GM21619 (cell line): ENCODE results near the gene TCERG1L.
"Not testable (repeated sequence)": the region's sequence is repeated elsewhere in the genome, so short reads cannot be mapped to it uniquely, and the experiment has no call there.

ENCODE experiments used
- ATAC-seq: cut with Tn5 transposase; IDR thresholded peaks from one replicate; pipeline ENCODE4 v1.9.1; 2021; ENCODE audit not compliant: unreplicated experiment

TCERG1L gene, protein sequence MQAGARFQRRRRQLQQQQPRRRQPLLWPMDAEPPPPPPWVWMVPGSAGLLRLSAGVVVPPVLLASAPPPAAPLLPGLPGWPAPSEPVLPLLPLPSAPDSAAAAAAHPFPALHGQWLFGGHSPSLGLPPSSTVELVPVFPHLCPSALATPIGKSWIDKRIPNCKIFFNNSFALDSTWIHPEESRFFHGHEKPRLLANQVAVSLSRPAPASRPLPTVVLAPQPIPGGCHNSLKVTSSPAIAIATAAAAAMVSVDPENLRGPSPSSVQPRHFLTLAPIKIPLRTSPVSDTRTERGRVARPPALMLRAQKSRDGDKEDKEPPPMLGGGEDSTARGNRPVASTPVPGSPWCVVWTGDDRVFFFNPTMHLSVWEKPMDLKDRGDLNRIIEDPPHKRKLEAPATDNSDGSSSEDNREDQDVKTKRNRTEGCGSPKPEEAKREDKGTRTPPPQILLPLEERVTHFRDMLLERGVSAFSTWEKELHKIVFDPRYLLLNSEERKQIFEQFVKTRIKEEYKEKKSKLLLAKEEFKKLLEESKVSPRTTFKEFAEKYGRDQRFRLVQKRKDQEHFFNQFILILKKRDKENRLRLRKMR

DNA sequence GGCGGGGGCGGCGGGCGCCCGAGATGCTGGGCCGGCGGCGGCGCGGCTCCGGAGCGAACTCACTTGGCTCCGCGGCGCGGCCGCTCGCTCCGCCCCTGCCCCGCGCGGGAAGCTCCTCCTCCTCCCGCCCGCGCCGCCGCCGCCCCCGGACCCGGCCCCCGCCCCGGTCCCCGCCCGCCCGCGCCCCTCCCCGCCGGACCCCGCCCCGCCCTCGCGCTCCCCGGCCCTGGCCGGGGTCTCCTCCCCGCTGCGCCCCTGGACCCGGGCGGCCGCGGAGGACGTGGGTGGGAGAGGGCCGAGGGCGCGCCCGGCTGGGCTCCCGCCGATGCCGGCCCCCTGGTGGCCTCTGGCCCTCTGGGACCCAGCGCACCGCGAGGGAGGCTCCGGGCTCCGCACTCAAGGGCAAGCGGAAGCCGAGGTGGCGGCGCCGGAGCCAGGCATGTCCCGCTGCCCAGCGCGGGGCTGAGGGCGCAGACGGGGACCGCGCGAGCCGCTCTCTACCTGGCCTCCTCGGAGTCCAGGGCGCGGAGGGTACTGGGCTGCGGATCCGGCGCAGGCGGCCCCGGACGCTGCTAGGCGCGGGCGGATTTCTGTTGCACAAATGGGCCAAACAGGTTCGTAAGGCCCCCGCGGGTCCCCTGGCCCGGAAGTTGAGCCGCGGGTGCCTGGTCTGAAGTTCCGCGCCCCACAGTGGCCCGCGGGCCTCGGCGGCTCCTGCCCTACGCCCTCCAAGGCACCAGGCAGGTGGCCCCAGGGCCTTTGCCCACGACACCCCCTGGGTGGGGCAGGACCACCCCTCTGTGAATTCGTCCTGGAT lies at the start of gene TCERG1L:
Gene TCERG1L, minus strand, starts transcription at position 61 of the 817 bp plus-strand sequence. CDS start 86 bp downstream, outside the sequence.
- no peak for ATAC-seq

DNA sequence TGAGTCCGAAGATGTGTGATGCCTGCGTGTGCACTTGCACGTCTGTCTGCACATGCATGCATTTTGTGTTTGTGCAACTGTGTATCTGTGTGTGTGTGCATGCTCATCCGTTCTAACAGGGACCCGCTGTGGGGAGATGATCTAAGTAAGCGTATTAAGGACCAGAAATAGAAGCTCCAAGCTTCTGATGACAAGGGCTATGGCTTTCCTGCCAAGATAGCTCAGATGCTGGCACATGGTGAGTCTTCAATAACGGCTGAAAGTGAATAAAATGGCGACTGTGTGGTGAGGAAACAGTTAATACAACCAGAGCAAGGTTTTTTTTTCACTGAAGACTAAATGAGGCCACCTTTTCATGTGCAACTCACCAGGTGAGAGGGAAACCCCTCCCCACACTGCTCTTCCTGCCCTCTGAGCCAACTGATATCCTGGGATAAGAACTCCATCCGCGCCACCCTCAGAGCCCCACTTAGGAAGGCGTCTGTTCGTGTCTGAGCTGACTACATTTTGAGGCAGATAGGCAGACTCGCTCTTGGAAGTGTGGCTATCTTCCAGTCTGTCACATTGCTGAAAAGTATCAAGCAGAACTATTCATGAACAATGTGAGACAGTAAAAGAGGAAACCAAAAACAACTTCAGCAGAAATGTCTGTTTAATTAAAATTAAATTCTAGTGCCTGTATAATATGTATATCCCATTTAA lies 47.4 kb upstream of the TCERG1L start:
- ATAC-seq: no peak

DNA sequence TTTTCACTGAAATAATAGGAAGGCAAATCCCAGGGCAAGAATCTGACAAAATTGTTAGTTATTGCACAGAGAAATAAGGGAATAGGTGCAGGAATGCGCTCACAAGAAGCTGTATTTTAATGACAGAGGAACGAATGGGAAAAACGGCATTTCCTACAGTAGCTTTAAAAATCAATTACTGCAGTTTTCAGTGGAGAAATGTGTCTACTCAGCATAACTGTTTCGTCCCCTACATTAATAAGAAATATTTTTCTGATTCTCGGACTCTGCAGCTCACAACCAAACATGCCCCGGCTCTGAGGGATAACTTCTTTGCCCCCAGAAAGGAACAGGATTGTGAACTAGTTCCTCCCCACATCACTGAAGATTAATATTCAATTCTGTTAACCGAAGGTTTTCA lies 44.9 kb upstream of the TCERG1L start:
- no peak for ATAC-seq

DNA sequence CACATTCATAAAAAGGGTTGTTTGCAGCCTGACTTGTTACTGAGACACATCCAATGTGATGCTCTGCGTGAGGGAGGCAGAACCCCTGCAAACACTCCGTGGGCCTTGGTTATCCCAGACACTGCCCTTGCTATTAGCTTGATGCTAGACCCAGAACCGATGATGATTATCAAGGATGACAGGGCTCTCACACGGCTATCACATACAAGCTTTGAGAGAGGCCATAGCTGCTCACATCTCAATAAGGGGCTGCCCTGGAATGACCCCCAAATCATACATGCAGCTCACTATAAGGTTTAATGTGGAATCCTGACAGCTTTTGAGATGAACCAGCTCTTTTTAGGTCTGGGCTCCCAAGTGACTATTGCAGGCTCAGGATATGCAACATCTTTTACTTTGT lies 44.4 kb upstream of the TCERG1L start:
- no peak for ATAC-seq

DNA sequence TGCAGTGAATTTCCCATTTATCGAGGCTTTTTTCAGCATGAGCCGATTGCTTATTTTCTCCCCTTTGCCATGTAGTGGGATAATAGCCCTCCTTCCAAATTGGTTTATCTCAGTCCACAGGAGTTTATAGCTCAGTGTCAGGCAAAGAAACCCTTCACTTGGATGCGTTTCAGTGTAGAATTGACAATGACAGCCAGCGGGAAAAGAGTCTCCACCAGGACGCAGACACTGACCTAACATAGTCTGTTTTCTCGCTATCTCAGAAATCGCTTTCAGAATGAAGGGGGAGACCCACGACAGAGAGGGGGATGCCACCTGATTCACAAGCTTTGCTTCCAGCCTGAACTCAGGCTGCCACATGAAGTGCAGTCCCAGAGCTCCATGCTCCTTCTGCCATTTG lies 43.5 kb upstream of the TCERG1L start:
- no peak for ATAC-seq

DNA sequence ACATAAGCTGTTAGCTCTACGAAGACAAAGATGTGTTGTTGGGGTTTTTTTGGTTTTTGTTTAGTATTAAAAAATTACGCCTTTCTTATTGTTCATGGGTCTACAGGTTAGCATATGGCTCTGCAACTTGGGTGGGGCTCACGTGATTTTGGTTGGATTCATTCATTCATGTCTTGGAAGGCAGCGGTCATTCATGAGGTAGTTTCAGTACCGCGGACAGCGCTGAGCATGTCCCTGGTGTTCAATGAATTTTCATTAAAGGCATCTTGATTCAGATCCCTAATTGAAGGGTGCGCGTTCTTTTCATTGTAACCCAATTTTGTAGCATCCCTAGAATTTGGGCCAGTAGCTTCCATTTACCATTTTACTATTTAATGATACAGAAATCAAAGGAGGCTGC lies 42.9 kb upstream of the TCERG1L start:
- no peak for ATAC-seq

DNA sequence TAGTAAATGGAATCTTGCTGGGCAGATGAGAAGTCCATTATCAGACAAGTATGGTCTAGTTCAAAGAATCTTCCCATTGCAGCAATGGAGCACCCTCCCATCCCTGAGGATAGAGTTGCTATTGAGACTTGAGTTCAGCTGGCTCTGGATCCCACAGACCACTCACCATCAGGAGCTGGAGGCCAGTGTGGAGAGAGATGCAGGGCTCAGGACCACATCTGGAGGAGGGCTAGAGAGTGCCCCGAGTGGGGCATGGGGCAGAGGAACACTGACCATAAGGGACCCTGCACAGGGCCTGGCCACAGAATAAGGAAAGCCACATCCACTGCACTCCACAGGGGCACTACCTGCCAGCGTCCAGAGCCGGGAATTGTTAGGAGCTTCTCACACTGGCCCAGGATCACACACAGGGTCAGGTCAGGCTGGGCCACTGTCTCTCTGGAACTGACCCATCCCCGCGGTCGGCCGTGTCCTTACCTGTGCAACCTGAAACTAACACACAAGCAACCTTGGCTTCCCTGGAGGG lies 41.3 kb upstream of the TCERG1L start:
- ATAC-seq: no peak

DNA sequence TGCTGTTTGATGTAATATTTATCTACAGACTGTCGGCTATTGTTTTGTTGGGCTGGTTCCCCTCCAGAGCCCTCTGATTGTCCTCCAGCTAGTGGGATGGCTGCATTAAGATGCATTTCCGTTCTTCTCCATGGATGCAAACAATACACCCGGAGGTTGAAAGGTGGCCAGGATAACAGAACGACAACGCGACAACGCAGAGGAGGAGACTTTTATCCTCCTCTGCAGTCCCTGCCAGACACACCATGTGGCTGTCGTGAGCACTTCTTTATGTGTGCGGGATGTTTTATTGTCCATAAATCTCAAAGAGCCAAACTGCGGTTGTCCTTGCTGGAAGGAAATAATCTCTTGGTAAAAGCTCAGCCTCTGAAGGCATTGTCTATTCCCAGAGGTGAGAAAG lies 39.1 kb upstream of the TCERG1L start:
- no peak for ATAC-seq

DNA sequence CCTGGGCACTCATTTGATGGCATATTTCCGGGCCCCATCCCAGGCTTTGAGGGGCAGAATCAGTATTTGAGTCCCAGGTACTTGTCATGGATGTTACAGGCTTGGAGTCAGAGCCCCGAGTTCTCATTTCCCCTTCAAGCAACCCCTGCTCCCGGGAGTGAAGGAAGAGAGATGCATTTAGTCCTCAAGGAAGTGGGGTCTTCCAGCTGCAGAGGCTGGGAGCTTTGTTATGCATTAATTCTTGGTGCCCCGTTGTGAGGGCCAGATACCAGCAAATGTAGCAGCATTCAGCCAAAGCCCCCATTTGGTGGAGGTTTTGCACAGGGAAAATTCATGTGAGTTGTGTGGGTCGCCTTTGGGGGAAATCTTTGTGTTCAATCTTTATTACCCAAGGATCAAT lies 38.7 kb upstream of the TCERG1L start:
- no peak for ATAC-seq

DNA sequence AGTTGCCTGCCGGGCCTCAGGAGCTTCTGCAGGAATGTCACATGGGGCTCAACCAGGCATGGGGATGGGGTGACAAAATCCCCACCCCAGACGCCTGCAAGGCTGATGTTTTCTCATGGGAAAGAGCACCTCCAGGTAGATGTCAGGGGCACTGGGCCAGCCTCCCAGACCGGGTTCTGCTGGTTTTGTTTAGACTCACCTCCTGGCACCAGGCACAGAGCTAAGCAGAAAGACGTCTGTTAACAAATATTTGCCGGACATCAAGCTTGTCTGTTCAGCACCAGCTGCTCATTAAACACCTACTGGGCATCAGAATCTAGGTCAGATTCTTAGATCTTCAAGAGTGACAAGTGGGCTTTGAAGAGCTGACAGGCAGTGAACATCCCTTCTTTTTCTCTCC lies 34.9 kb upstream of the TCERG1L start:
- no peak for ATAC-seq

DNA sequence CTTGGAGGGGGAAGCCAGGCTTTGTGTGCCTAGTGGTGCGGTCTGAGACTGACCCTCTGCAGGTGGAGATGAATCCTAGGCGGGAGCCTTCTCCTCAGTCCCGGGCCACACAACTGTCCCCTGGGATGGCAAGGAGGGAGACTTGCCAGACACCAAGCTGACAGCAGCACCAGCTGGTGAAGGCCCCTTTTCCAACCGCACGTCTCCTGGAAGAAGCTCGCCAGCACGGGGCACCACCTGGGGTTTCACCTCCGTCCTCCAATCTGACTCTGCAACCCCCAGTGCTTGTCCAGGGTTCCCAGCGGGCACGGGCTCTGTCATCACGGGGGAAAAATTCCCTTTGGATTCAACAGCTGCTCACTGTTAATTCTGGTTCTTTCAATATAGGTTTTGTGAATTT lies 34.2 kb upstream of the TCERG1L start:
- ATAC-seq: no peak

DNA sequence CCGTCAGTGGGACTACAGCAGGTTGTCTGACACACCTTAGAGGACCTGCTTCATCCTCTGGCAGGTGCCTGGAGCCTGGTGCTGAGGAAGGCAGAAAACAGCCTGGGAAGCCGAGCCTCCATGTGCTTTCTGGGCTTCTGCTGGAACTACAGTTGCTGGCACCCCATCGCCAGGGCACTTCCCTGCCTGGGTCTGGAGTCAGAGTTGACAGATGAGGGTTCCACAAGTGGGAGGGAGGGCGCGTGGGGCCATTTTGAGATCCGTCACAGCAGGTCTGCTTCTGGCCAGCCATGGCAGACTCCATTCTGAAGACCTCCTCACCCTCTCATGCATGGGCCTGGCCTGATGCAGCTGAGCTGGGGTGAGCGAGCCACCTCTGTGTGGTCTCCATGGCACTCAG lies 33.2 kb upstream of the TCERG1L start:
- no peak for ATAC-seq

DNA sequence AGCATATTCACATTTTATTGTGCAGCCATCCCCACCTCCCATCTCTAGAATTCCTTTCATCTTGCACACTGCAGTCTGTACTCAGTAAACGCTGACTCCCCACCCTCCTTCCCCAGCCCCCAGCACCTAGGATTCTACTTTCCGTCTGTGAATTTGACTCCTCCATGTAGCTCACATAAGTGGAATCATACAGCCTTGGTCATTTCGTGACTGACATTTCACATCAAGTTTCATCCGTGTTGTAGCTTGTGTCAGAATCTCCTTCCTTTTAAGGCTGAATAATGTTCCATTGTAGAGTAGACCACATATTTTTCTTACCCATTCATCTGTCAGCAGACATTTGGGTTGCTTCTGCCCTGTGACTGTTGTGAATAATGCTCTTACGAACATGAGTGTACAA lies 26.2 kb upstream of the TCERG1L start:
- no peak for ATAC-seq

DNA sequence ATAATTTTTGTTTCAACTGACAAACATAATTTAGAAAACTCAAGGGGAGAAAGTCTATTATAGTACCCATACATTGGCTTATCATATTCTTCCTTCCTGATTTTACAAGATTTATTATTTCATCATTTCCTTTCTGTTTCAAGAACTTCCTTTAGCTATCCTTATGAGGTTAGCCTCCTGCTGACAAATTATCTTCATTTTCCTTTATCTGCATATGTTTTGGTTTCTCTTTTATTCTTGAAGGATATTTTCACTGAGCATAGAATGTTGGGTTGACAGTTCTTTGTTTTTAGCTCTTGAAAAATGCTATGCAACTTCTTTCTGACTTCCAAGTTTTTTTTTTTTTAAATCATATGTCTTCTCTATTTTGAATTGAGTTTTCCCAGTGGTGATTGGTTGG lies 21.3 kb upstream of the TCERG1L start:
- no peak for ATAC-seq

DNA sequence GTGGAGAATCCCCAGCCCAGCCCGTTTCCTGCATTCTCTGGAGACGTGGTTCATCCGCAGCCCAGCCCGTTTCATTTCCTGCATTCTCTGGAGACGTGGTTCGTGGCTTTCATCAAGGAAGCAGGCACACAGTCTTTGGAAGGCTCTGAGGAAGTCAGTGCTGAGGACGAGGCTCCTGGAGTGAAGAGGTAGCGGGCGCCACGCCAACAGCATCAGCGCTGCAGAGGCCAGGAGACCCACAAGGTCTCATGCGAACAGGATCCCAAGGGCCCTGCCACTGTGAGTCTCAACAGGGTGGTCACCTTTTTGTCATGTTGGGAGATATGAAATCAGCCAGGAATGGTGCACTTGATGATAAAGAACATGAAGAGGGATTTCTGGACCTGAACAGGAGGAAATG lies 12.4 kb upstream of the TCERG1L start:
- no peak for ATAC-seq

DNA sequence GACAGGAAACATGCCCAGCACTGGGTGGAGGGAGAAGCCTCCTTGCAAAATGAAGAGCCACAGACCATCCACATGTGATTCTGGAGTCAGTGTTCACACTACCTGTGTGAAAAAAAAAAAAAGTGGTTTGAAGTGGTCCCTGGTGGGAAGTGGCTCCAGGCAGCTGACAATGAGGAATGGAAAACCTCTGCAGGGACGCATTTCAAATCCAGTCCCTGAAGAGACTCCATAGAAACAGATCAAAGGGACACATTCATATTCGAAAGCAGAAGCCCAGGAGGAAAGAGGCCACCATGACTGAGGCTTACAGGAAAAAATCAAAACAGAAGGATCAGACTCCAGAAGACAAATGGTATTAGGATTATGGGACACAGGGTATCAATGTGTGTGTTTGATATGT lies 11.5 kb upstream of the TCERG1L start:
- ATAC-seq: no peak

DNA sequence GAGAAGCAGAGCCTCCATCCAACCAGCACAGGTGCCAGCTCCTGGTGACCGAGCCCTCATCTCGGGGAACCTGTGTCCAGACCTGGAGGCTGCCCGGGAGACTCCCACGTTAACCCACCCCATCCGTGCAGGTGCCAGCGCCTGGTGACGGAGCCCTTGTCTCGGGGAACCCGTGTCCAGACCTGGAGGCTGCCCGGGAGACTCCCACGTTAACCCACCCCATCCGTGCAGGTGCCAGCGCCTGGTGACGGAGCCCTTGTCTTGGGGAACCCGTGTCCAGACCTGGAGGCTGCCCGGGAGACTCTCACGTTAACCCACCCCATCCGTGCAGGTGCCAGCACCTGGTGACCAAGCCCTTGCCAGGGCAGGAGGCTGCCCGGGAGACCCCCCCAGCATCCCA lies 11.1 kb upstream of the TCERG1L start:
- not testable (repeated sequence) for ATAC-seq

DNA sequence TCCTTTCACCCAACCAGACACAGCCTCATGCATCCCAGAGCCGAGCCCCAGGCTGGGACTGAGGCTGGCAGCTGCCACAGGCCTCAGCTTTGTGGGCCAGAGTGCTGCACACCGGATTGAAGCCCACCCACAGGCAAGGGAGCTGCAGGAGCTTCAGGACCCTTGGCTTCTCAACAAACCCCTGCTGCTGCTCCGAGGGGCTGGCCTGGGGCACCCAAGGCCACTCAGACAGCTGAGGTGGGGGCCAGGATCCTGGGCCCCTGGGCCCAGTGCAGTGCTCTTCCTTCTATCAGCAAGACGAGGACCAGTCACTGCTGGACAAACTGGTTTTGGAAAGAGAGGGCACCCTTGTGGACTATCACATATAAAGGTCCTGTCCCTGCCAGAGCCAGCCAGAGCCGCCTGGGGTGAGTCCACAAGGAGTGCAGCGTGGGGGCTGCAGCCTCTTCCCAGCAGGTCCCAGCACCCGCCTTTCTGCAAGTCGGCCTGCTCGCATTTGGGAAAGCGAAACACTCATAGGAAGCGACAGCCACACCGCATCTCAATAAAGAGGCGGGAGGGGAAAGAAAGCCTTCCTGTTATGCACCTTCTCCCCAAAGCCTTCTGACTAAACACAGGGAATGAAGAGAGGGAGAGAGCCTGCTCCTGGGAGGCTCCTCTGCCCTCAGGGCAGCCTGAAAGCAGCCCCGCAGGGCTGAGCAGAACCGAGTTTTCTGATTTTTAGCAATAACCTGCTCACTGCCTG lies 9.5 kb upstream of the TCERG1L start:
- ATAC-seq: no peak

DNA sequence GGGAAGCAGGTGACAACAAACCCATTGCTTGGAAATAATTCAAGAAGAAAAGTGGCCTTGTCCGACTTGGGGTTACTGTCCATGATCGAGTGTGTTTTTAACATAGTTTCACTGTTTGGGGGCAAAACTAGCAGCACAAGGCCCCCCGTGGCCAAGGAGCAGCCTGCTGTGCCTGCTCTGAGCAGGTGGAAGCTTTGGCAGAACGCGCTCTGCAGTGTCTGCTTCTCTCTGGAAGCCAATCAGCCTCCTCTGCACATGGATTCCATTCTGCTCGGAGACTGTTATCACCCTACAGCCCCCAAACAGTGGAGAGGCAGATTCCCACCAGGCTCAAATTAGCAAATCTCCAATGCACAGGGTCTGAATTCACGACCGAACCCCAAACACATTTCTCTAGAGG lies 7.3 kb upstream of the TCERG1L start:
- no peak for ATAC-seq

DNA sequence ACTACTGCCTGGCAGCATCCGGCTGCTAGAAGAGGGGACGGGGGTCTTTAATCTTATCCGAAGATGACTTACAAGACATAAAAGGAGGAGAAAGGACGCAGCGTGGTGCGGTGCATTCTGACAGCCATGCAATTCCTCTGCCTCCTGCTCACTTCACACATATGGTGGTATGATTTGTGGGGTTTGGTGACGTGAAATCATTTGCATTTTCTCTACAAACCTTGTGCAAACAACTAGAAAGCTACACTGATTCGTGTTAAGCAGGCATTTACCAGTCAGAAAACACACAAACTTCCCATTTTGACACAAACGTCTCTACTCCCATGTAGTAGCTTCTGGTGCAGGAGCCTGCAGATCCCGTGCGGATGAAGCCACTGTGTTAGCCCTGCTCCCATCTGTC lies 6.8 kb upstream of the TCERG1L start:
- ATAC-seq: no peak
